ENCODE measurements around the gene IL1RAP.

IL1RAP gene

GRCh38 chr3:190486908-190487607 lies 26.8 kb upstream of the IL1RAP start:
- ChIA-PET CTCF (interaction anchor here (0.7 kb wide), 1 partner anchor 12 kb away, joined by 3 read pairs; no protein-coding TSS in a partner anchor), POLR2A (ENCODE audit: low non-redundant PET) (no interaction called here)
- DNase-seq (ENCODE audit: low spot score) = no peak
- no peak for TF ChIP-seq CTCF (conservative IDR thresholded peaks at IDR 0.05; ENCODE audit: low read depth)
- no peak overlapping the region for H3K27ac ChIP-seq

GRCh38 chr3:190491533-190492054 lies 22.3 kb upstream of the IL1RAP start:
- DNase-seq (ENCODE audit: low spot score) = no peak
- POLR2A ChIA-PET (ENCODE audit: low non-redundant PET) = no interaction called here
- no peak overlapping the region for H3K27ac ChIP-seq
- CTCF ChIA-PET = interaction anchor here (0.6 kb wide), 1 partner anchor 108 kb away, joined by 3 read pairs; no protein-coding TSS in a partner anchor
- TF ChIP-seq CTCF (conservative IDR thresholded peaks at IDR 0.05; ENCODE audit: low read depth) = no peak

- DNase-seq (ENCODE audit: low spot score) = no peak
- POLR2A ChIA-PET (ENCODE audit: low non-redundant PET) = no interaction called here
- CTCF ChIA-PET = interaction anchor here (0.6 kb wide), 1 partner anchor 108 kb away, joined by 3 read pairs; no protein-coding TSS in a partner anchor
- no peak overlapping the region for H3K27ac ChIP-seq
- no peak for TF ChIP-seq CTCF (conservative IDR thresholded peaks at IDR 0.05; ENCODE audit: low read depth)
These were observed 21.8 kb upstream of the IL1RAP start for GRCh38 chr3:190492129-190492528.

- TF ChIP-seq CTCF (conservative IDR thresholded peaks at IDR 0.05; ENCODE audit: low read depth) = no peak
- no peak overlapping the region for H3K27ac ChIP-seq
- CTCF ChIA-PET = no interaction called here
- POLR2A ChIA-PET (ENCODE audit: low non-redundant PET) = no interaction called here
- no peak for DNase-seq (ENCODE audit: low spot score)
These were observed 20.9 kb upstream of the IL1RAP start for GRCh38 chr3:190492966-190493365.

- CTCF ChIA-PET = no interaction called here
- no peak for DNase-seq (ENCODE audit: low spot score)
- no peak for TF ChIP-seq CTCF (conservative IDR thresholded peaks at IDR 0.05; ENCODE audit: low read depth)
- POLR2A ChIA-PET (ENCODE audit: low non-redundant PET) = no interaction called here
- no peak overlapping the region for H3K27ac ChIP-seq
These were observed 19.0 kb upstream of the IL1RAP start for GRCh38 chr3:190494907-190495306.

GRCh38 chr3:190495354-190495753 lies 18.5 kb upstream of the IL1RAP start:
- CTCF ChIA-PET = no interaction called here

More at GRCh38 chr3:190495354-190495753, 18.5 kb upstream of the IL1RAP start:
- POLR2A ChIA-PET (ENCODE audit: low non-redundant PET) = no interaction called here
- no peak for DNase-seq (ENCODE audit: low spot score)
- TF ChIP-seq CTCF (conservative IDR thresholded peaks at IDR 0.05; ENCODE audit: low read depth) = no peak
- no peak overlapping the region for H3K27ac ChIP-seq
